ENCODE measurements around the gene FBXO30.

Gene FBXO30

GRCh38 chr6:145809211-145809610, 5.4 kb downstream of the FBXO30 start:
- peak overlapping the region; percentile 41 for H3K4me2 ChIP-seq (ENCODE audit: low read depth, low read length)
- H3K27me3 ChIP-seq (replicated peaks; ENCODE audit: insufficient read depth, low read length), result no peaks in the 10 kb centered on the region
- H3K79me2 ChIP-seq (ENCODE audit: low read length), result peaks cover 70% of the 10 kb centered on the region
- H3K9me2 ChIP-seq (replicated peaks; ENCODE audit: insufficient read depth, low read length), result no peaks in the 10 kb centered on the region
- peaks cover 5% of the 10 kb centered on the region; the same call in 1 of the 2 replicates for H3F3A ChIP-seq (ENCODE audit: insufficient read depth, low read length)
- no peaks in the 10 kb centered on the region for H3K9me3 ChIP-seq (replicated peaks; ENCODE audit: insufficient read depth, low read length)
- H3K4me3 ChIP-seq (ENCODE audit: low read length), result no peak overlapping the region
- H3K4me1 ChIP-seq (ENCODE audit: low read length), result peaks cover 10% of the 10 kb centered on the region
- H3K36me3 ChIP-seq (replicated peaks; ENCODE audit: insufficient read depth, low read length), result no peaks in the 10 kb centered on the region
- no peak overlapping the region for H2AFZ ChIP-seq (ENCODE audit: low read length)
- peak overlapping the region; percentile 72; the same call in 1 of the 2 replicates for H3K27ac ChIP-seq (ENCODE audit: low read length)
- H4K20me1 ChIP-seq (ENCODE audit: insufficient read depth, low read length), result no peaks in the 10 kb centered on the region
- no peak overlapping the region for H3K9ac ChIP-seq (ENCODE audit: low read length)
- DNase-seq, result peak; percentile 44
- TF ChIP-seq EZH2 (optimal IDR thresholded peaks at IDR 0.05; ENCODE audit: low read depth, low read length) (no peak), EZH2phosphoT487 (IDR thresholded peaks at IDR 0.05; ENCODE audit: low read length) (no peak)
- TF ChIP-seq, protein P1, sequence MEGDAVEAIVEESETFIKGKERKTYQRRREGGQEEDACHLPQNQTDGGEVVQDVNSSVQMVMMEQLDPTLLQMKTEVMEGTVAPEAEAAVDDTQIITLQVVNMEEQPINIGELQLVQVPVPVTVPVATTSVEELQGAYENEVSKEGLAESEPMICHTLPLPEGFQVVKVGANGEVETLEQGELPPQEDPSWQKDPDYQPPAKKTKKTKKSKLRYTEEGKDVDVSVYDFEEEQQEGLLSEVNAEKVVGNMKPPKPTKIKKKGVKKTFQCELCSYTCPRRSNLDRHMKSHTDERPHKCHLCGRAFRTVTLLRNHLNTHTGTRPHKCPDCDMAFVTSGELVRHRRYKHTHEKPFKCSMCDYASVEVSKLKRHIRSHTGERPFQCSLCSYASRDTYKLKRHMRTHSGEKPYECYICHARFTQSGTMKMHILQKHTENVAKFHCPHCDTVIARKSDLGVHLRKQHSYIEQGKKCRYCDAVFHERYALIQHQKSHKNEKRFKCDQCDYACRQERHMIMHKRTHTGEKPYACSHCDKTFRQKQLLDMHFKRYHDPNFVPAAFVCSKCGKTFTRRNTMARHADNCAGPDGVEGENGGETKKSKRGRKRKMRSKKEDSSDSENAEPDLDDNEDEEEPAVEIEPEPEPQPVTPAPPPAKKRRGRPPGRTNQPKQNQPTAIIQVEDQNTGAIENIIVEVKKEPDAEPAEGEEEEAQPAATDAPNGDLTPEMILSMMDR (IDR thresholded peaks at IDR 0.05; ENCODE audit: low read length), result no peak

GRCh38 chr6:145808239-145808638, 6.4 kb downstream of the FBXO30 start:
- no peak overlapping the region for H3K9ac ChIP-seq (ENCODE audit: low read length)
- DNase-seq, result no peak
- TF ChIP-seq, protein P1 (IDR thresholded peaks at IDR 0.05; ENCODE audit: low read length), result no peak
- TF ChIP-seq EZH2phosphoT487 (IDR thresholded peaks at IDR 0.05; ENCODE audit: low read length) (no peak), EZH2 (optimal IDR thresholded peaks at IDR 0.05; ENCODE audit: low read depth, low read length) (no peak)

GRCh38 chr6:145802141-145802540, 12.5 kb downstream of the FBXO30 start:
- no peaks in the 10 kb centered on the region for H3K4me1 ChIP-seq (ENCODE audit: low read length)
- H3K27ac ChIP-seq (ENCODE audit: low read length), result no peak overlapping the region
- TF ChIP-seq EZH2phosphoT487 (IDR thresholded peaks at IDR 0.05; ENCODE audit: low read length) (no peak), EZH2 (optimal IDR thresholded peaks at IDR 0.05; ENCODE audit: low read depth, low read length) (no peak)
- TF ChIP-seq, protein P1 (IDR thresholded peaks at IDR 0.05; ENCODE audit: low read length), result no peak
- no peak for DNase-seq
- no peak overlapping the region for H2AFZ ChIP-seq (ENCODE audit: low read length)
- no peaks in the 10 kb centered on the region for H3F3A ChIP-seq (ENCODE audit: insufficient read depth, low read length)
- no peak overlapping the region for H3K9ac ChIP-seq (ENCODE audit: low read length)
- H4K20me1 ChIP-seq (ENCODE audit: insufficient read depth, low read length), result no peaks in the 10 kb centered on the region
- H3K4me3 ChIP-seq (ENCODE audit: low read length), result no peak overlapping the region
- H3K9me2 ChIP-seq (replicated peaks; ENCODE audit: insufficient read depth, low read length), result no peaks in the 10 kb centered on the region
- no peaks in the 10 kb centered on the region for H3K36me3 ChIP-seq (replicated peaks; ENCODE audit: insufficient read depth, low read length)
- H3K79me2 ChIP-seq (ENCODE audit: low read length), result peaks cover 11% of the 10 kb centered on the region
- no peaks in the 10 kb centered on the region for H3K9me3 ChIP-seq (replicated peaks; ENCODE audit: insufficient read depth, low read length)
- no peak overlapping the region for H3K4me2 ChIP-seq (ENCODE audit: low read depth, low read length)
- H3K27me3 ChIP-seq (replicated peaks; ENCODE audit: insufficient read depth, low read length), result no peaks in the 10 kb centered on the region

More at GRCh38 chr6:145808239-145808638, 6.4 kb downstream of the FBXO30 start:
- Histone ChIP-seq H3K4me1 (ENCODE audit: low read length) (peaks cover 10% of the 10 kb centered on the region), H3F3A (ENCODE audit: insufficient read depth, low read length) (no peaks in the 10 kb centered on the region), H3K4me2 (ENCODE audit: low read depth, low read length) (no peak overlapping the region), H2AFZ (ENCODE audit: low read length) (no peak overlapping the region), H3K36me3 (replicated peaks; ENCODE audit: insufficient read depth, low read length) (no peaks in the 10 kb centered on the region), H3K9me3 (replicated peaks; ENCODE audit: insufficient read depth, low read length) (no peaks in the 10 kb centered on the region), H3K27me3 (replicated peaks; ENCODE audit: insufficient read depth, low read length) (no peaks in the 10 kb centered on the region), H3K4me3 (ENCODE audit: low read length) (no peak overlapping the region), H4K20me1 (ENCODE audit: insufficient read depth, low read length) (no peaks in the 10 kb centered on the region), H3K27ac (ENCODE audit: low read length) (no peak overlapping the region), H3K79me2 (ENCODE audit: low read length) (peaks cover 61% of the 10 kb centered on the region), H3K9me2 (replicated peaks; ENCODE audit: insufficient read depth, low read length) (no peaks in the 10 kb centered on the region)
